HL-60 (cell line): ENCODE measurements around the gene DTWD2.

ENCODE experiments used
- POLR2AphosphoS5 ChIP-seq: IDR thresholded peaks from 2 replicates; pipeline ENCODE4 v1.6.1; 2012; ENCODE audit warnings: low read depth
- TF ChIP-seq, protein P1 (sequence below): IDR thresholded peaks from one replicate; pipeline ENCODE4 v1.5.1; 2011; ENCODE audit warnings: low read length, control low read depth, inconsistent platforms; ENCODE audit not compliant: insufficient read depth
- TF ChIP-seq, protein P2 (sequence below): IDR thresholded peaks from 2 replicates; pipeline ENCODE4 v1.6.1; 2012; ENCODE audit warnings: low read depth; ENCODE audit not compliant: insufficient replicate concordance

DNA sequence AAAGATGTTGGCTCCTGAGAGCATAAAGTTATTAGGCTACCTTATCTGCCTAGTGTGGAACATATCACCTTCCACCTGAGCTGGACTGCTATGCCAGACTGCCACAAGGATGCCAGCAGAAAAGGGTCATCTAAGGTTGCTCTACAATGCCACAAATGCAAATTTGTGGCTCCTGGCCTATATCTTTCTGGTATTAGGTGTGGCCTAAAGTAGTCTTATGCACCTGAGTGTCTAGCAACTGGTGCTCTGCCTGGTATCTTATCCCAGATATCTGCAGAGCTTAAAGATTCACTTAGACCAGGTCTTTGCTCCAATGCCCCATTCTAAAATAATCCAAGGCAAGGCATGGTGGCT, 34.7 kb downstream of the DTWD2 start:
- TF ChIP-seq, protein P1, sequence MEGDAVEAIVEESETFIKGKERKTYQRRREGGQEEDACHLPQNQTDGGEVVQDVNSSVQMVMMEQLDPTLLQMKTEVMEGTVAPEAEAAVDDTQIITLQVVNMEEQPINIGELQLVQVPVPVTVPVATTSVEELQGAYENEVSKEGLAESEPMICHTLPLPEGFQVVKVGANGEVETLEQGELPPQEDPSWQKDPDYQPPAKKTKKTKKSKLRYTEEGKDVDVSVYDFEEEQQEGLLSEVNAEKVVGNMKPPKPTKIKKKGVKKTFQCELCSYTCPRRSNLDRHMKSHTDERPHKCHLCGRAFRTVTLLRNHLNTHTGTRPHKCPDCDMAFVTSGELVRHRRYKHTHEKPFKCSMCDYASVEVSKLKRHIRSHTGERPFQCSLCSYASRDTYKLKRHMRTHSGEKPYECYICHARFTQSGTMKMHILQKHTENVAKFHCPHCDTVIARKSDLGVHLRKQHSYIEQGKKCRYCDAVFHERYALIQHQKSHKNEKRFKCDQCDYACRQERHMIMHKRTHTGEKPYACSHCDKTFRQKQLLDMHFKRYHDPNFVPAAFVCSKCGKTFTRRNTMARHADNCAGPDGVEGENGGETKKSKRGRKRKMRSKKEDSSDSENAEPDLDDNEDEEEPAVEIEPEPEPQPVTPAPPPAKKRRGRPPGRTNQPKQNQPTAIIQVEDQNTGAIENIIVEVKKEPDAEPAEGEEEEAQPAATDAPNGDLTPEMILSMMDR, result no peak
- no peak for TF ChIP-seq POLR2AphosphoS5
- TF ChIP-seq, protein P2, sequence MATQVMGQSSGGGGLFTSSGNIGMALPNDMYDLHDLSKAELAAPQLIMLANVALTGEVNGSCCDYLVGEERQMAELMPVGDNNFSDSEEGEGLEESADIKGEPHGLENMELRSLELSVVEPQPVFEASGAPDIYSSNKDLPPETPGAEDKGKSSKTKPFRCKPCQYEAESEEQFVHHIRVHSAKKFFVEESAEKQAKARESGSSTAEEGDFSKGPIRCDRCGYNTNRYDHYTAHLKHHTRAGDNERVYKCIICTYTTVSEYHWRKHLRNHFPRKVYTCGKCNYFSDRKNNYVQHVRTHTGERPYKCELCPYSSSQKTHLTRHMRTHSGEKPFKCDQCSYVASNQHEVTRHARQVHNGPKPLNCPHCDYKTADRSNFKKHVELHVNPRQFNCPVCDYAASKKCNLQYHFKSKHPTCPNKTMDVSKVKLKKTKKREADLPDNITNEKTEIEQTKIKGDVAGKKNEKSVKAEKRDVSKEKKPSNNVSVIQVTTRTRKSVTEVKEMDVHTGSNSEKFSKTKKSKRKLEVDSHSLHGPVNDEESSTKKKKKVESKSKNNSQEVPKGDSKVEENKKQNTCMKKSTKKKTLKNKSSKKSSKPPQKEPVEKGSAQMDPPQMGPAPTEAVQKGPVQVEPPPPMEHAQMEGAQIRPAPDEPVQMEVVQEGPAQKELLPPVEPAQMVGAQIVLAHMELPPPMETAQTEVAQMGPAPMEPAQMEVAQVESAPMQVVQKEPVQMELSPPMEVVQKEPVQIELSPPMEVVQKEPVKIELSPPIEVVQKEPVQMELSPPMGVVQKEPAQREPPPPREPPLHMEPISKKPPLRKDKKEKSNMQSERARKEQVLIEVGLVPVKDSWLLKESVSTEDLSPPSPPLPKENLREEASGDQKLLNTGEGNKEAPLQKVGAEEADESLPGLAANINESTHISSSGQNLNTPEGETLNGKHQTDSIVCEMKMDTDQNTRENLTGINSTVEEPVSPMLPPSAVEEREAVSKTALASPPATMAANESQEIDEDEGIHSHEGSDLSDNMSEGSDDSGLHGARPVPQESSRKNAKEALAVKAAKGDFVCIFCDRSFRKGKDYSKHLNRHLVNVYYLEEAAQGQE, result no peak
